ENCODE data around the gene GIT1.

GRCh38 chr17:29628644-29629043 is 39.2 kb upstream of the GIT1 start:
- TF ChIP-seq CTCF (IDR thresholded peaks at IDR 0.05) (no peak), SMC3 (IDR thresholded peaks at IDR 0.05; ENCODE audit: low read depth, low read length) (no peak), JUND (IDR thresholded peaks at IDR 0.05) (no peak), POLR2AphosphoS5 (IDR thresholded peaks at IDR 0.05; ENCODE audit: low read depth, low read length) (no peak), YY1 (IDR thresholded peaks at IDR 0.05; ENCODE audit: low read depth) (no peak), MEF2A (IDR thresholded peaks at IDR 0.05; ENCODE audit: borderline replicate concordance, low read depth) (no peak), USF2 (IDR thresholded peaks at IDR 0.05; ENCODE audit: borderline replicate concordance, low read depth, low read length) (no peak), SIN3A (IDR thresholded peaks at IDR 0.05; ENCODE audit: borderline replicate concordance, low read depth, low read length) (no peak), FOXM1 (IDR thresholded peaks at IDR 0.05; ENCODE audit: low read depth) (no peak), EZH2phosphoT487 (IDR thresholded peaks at IDR 0.05; ENCODE audit: borderline replicate concordance, low read depth) (no peak)
